HG02642 (cell line): ENCODE results near the gene KLHL29.

Source experiments
- ATAC-seq: cut with Tn5 transposase; IDR thresholded peaks from one replicate; pipeline ENCODE4 v1.9.1; 2021; ENCODE audit warnings: mild to moderate bottlenecking; ENCODE audit not compliant: unreplicated experiment, poor library complexity

The KLHL29 gene

DNA sequence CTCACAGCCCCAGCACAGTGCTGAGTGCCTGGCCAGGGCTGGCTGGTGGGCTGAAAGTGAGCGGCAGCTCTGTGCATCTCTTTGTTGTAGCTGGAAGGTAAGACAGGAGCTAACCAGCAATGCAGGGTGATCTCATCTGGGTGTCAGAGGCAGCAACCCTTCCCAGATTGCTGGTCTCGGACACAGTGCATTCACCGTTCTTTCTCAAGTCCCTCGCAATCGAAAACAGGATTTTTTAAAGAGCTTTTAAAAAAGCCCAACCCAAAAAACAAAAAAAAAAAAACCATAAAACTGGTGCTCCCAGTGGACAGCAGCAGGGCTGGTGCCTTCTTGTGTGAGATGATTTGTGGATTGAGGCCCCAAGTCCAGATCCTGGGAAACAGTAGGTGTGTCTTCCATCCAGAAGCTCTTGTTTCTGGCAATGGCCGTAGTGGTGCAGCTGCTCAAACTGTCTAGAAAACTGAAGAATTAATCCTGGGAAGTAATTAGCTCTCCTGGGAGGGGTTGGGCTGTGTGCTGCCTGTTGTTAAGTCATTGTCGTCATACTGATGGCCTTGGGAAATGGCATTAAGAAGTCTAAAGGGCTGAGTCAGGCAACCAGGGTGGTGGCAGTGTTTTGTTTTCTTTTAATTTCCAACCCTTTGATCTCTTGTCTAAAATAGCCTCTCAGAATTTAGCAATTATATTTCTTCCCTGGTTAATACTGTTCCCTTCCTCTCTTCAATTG lies 156.7 kb downstream of the KLHL29 start:
- no peak for ATAC-seq

DNA sequence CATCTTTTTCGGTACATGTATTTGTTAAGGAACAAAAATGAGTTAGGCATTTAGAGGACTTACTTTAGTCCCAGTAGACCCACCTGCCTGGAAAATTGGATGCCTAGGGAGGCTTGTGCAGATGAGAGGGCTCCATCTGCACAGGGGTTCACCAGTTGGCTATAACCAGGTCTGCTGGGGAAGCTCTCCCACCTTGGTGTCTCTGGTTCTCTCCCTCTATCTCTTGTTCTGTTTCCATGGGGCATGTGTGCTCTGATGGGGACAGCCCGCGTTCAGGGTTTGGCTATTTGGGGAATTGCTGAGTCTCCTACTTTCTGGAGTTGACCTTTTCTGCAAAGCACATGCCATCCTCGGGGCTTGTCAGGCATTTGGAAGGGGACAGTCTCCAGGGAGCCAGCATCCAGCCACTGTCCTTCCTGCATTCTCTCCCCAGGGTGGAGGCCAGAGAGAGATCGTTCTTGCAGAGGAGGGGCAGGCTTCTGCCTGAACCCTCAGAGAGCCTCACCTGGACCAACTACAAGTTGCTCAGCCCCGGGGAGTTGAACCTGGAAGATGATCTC lies 157.3 kb downstream of the KLHL29 start:
- no peak for ATAC-seq

DNA sequence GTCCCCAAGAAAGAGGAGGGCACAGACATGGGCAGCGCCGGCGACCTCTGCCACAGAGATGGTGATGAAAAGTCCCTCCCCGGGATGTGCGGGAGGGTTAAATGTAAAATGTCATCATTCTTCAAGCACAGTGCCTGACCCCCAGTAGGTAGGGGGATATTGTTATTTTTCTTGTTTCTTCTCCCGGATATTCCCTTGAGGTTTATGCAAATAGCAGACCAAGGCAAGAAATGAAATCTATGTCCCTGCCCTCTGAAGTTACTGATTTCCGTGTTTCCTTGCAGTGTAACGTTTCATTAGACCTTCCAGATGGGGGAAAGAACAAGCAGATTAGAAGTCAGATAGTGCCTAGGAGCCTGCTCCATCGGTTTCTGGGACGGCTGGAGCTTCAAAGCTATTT lies 158.3 kb downstream of the KLHL29 start:
- no peak for ATAC-seq

DNA sequence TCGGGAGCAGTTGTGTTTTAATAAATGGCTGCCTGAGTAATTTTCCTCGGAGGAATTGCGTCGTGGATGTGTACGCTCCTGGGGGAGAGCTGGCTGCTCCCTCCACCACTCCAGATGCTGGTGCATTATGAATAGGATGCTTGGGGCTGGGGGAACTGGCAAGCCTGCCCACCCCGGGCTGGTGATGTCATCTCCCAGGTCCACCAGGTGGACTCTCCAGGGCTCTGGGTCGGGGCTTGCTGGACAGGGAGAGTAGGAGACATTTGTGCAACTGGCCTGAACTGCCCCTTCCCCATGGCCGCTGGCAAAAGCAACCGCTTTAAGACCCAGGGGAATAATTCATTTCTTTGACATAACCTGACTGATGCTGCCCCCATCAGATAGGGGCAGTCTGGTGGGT lies 158.7 kb downstream of the KLHL29 start:
- ATAC-seq: no peak

DNA sequence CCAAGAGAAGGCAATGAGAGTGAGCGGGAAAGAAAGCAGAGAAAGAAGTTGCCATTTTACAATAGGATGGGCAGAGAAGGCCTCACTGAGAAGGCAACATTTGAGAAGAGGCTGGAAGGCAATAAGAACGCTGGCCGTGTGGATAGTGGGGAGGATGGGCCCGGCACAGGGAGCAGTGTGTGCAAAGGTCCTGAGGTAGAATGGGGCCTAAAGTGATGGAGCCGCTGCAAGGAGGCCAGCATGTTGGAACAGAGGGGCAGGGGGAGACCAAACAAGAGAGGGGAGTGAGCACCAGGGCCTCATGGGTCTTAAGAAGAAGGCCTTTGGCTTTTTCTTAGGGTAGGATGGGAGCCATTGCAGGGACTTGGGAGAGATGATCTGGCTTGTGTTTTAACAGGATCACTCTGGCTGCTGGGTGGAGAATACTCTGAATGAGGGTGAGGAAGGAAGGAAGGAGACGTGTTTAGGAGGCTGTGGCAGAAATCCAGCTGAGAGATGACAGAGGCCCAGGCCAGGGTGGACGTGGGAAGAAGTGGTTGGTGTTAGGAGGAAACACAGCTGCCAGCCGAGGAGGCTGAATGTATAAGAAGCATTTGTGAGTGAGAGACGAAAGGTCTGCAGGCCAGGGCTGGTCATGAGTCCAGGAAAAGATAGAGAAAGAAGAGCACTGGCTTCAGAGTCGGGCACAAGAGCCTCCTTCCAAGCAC lies 159.8 kb downstream of the KLHL29 start:
- no peak for ATAC-seq

DNA sequence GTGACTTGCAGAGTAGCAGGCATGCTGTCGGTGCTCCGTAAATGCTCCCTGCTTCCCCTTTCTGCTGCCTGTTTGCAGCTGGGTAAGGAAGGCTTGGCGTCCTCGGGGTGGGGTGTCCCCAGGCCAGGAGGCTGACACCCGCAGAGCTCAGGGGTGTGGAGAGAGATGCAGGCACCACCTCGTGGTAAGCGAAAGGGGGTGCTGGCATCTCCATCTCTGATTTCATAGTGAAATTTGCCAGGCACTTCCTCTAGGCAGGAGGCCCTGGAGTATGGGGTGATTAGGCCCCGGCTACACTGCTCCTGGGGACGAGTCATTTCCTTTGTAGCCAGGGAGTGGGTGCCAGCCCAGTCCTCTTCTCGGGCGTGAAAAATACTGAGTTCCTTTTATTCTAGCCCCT lies 160.4 kb downstream of the KLHL29 start:
- no peak for ATAC-seq

DNA sequence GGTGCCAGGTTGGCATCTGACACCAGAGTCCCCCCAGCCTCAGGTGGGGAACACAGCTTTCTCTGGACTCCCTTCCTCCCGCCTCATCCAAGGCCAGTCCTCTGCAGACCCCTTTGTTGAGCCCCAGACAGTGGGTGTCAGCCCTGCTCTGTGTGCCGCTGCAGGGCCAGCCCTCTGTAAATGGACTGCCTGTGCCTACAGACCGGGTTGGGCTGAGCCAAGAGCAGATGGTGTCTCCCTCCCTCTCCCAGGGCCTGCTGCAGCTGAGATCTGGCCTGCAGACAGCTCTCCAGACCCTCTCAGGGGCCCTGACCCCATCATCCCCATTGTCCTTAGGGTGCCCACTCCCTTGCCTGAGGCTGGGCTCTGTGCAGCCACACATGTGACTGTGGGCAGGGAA lies 160.8 kb downstream of the KLHL29 start:
- no peak for ATAC-seq

DNA sequence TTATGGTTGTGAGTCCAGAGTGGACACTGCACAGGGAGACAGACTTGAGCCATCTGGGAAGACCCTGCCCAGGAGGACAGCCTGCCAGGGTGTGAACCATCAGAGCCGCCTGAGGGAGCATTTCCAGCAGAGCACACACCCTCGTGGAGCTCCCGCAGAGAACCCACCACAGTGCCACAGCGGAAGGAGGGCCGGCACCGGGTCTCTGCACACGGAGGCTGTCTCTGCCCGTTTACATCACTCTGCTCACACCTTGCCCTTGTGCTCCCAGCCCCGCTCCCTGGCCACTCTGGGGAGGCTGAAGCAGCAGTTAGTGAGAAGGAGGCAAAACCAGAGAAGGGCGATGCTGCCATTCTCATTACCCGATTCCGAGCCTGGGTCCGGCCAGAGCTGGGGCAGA lies 161.9 kb downstream of the KLHL29 start:
- ATAC-seq: no peak

DNA sequence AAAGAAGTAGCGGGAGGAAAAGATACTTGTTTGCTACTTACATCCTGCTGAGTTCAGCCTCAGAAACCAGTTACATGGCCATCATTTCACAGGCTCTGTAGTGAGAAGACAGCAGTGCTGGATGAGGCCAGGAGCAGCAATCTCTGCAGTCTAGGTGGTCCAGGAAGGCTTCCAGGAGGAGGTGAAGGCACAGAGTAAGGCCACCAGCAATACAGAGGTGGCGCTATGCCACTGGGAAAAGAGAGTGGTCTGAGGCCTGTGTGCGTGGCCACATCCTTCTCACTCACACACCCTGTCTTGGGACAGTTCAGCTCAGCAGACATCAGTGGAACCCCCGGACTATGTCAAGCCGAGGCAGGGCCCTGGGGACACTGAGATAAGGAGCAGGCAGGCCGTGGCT lies 162.7 kb downstream of the KLHL29 start:
- ATAC-seq: no peak

DNA sequence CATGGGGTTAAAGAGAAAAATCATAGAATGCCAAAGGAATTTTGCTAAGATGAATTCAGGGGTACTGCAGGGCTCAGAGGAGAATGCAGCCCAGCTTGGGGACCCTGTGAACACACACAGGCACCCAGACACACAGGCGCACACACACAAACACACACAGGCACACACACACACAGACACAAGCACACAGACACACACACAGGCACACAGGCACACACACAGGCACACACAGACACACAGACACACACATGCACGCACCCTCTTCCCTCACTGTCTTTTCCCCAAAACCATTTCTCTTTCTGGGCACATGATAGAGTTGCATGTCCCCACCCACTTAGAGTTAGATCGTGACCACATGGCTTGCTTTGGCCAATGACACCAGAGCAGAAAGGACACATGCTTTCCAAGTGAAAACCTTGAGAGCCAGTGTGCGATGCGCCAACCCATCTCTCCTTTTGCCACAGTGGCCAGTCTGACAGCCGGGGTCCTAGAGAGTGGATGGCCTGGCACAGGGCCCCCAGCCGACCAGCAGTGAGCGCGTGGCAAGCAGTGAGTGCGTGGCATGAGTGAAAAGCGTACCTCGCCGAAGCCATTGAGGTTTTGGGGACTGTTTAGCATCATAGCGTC lies 163.3 kb downstream of the KLHL29 start:
- no peak for ATAC-seq

DNA sequence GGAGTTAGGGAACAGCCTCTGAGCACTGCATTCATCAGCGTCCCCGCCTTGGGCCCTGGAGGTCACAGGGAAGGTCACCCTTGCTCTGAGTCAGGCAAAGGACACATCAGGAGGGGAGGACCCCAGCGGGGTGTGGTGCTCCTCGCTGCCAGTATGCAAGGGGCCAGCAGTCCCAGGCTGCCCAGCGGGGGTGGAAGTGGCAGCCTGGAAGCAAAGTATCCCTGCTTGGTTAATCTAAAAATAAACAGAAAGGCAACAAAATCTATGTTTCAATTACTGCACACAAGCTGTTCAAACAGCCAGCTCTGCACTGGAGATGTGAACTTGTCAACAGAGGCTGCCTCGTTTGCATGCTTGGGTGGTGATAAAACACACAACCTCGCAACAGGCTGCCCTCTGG lies 164.1 kb downstream of the KLHL29 start:
- ATAC-seq: no peak

DNA sequence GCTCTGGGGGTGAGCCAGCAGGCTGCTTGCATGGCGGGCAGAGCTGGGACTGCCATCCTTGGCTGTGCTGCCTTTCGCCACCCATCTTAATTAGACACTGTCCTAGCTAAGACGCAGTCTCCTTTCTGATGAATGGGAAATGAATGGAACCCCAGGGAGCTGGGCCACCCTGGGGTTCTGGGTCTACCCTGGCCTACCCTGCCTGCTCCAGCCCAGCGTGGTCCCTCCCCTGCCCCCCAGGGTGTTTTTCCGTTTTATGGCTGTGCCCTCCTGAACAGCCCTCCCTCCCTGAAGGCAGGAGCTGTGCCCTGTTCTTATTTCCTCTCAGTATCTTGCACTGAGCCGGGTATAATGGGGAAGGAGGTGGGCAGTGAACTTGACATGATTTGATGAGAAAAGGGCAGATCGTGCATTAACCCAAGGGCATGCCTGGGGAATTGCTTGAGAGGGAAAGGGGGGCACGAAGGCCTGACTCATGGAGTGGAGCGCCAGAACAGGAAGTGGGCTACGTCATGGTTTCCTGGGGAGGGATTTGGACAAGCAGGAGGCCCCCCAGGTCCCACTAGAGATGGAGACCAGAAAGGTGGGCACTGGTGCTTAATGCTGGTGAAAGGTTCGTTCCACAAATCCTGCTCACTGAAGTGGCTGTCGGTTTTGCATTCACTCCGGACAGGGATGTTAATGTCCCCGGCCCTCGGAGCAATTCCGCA lies 165.0 kb downstream of the KLHL29 start:
- no peak for ATAC-seq

DNA sequence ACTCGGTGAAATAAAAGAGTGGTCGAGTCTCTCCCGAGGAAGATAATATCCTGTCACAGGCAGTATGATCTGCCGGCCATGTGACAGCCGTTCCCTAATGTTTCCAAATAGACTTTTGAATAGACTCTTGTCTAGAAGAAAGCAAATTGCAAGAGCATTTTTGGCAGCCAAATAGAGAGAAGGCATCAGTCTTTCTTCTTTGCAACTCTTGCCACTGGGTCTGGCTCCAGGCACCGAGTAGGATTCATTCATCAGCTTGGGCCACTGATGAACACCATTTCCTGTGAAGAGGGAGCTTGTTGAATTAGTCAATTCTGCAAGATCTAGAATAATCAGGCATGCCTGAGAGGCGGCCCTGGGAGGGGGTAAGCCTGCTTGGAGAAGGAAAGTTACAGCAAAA lies 165.6 kb downstream of the KLHL29 start:
- ATAC-seq: no peak

DNA sequence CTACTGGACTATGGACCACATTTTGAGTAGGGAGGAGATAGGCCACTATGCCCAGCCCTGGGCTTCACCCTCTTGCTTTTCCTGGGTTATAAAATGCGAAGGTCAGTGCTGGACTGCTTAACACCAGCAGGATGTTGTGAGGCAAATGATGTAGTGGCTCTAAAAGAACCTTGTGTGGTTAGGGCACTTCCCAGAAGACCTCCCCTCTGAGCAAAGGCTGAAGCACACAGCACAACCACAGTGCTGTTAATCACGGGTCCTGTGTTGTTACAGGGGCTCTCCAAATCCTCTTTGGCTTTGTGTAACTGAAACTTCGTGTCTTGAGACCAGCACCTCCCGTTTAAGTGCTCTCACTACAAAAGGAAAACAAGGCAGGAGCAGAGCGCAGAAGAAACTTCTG lies 166.9 kb downstream of the KLHL29 start:
- no peak for ATAC-seq

DNA sequence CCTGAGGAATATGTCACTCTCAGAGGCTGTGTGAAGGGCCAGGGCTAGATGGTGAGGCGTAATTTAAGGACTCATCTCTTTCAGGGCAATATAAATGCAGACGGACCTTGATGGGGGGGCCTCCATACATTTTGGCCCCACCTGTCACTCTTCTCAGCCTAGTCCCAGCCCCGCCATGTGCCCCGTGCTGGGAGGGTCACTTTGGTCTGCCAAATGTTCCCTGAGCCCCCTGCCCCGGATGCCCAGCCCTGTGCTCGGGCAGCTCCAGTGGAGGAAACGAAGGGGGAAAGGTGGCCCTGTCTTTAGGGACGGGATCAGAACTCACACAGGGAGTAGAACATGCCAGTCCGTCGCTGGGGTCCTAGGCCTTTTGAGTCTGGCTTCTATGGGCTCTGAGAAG lies 168.6 kb downstream of the KLHL29 start:
- no peak for ATAC-seq

DNA sequence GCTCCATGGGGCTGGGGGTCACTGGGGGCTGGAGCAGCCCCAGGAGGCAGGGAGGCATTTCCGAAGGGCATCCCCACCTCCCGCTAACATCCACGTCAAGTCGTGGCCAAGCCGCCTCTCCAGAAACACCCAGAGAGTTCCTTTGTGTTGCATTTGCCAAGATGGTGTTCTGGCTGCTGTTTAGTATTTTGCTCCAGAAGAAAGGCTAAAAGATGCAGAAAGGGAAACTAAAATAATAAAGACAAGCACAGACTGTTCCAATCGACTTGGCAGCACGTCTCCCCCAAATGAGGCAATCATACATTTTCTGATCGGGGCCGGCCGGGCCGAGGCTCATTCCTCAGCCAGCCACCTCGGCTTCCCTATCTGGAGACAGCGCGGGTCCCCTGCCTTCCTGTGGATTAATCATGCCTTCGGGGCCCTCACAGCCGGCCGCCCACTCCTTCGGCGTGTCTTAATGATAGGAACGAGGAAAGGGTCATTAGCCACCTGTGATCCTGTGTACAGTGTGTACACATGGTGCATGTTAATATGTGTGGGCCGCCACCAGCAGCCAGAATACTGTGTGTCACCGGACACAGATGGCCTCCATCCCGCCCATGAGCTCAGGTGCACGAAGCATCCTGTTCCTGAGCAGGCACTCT lies 169.2 kb downstream of the KLHL29 start:
- no peak for ATAC-seq

DNA sequence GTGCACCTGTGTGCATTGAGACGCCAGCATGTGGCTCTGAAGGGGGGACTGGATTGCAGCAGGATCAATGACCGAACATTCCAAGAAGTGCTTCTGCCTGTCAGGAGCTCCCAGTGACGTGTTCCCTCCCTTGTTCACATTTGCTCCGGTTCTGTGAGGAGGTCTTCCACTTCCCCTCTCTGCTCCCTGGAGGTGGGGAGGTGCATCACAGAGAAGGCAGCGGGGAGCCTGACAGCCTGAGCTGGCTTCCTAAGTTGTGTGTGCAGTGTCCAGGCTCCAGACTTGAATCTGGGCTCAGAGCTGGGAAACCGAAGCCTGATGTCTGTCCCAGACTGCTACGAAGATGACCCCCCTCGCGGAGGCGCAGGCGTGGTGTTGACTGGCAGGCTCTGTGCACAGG lies 171.0 kb downstream of the KLHL29 start:
- ATAC-seq: no peak

DNA sequence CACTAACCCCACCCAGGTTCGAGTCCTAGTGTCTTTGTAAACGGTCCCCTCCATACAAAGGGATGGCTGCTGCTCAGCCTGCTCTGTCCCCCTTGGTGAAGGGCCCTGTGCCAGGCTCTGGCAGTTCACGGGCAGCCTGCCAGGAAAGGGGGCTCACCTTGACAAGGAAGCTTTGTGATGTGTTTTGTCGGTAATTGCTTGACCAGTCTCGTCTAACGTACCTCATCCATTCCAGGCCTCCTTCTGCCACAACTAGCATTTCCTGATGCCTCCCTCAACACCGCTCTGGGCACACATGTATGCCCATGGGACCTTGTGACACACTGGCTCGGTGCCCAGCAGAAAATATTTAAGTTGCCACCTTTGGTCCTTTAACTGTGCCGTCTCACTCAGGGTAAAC lies 171.9 kb downstream of the KLHL29 start:
- no peak for ATAC-seq

DNA sequence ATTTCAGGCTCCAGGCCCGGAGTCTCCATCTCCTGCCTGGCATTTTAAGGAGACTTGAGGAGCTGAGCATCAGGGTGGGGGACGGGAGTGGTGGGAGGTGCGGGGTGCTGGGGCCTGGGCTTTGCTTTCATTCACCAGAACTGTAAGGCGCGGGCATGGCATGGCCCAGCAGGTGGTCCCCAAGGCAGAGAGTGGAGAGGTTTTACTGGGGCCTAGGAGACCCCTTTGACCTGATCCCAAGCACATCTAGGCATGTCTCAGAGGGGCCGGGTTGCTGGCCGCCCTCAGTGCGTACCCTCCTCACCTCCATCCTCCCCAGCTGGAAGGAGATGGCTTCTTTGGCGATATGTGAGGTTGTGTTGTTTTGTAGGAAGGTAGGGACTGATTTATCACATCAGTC lies 172.5 kb downstream of the KLHL29 start:
- ATAC-seq: no peak

DNA sequence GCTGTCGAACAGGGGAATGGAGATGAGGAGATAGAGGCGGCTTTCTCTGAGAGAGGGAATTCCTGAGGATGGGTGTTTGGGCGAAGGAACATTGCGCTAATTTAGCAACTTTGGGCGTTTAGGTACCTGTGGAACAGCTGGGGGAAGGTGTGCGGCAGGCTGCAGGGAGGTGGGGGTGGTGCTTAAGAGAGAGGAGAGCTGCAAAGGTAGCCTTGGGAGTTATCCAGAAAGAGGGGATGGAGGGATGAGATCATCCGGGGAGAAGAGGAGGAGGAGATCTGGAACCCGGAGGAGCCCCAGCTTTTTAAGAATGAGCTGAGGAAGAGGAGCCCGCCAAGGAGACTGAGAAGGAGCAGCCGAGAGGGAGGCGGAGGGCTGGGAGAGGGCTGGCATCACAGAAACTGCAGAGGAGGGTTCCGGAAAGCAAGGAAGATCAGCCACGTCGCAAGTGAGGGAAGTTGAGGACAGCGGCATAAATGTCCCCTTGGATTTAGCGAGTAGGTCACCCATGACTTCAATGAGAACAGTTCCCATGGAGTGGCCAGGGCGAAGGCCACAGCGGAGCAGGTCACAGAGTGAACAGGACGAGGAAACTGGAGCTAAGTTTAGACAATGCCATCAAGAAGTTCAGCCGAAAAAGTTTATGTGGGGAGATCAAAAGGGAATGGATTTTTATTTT lies 174.7 kb downstream of the KLHL29 start:
- ATAC-seq: no peak
